Activated CD4-positive, CD25-positive, alpha-beta regulatory T cell treated with anti-CD3 and anti-CD28 coated beads, Interleukin-2, amount 50 U/mL, for 16 hours (primary cell): ENCODE data around the gene PARD3B.

Experiments
- DNase-seq: peaks from one replicate; pipeline ENCODE4 v3.0.0-alpha.2; 2020; ENCODE audit warnings: low read depth, low spot score

Gene PARD3B

DNA sequence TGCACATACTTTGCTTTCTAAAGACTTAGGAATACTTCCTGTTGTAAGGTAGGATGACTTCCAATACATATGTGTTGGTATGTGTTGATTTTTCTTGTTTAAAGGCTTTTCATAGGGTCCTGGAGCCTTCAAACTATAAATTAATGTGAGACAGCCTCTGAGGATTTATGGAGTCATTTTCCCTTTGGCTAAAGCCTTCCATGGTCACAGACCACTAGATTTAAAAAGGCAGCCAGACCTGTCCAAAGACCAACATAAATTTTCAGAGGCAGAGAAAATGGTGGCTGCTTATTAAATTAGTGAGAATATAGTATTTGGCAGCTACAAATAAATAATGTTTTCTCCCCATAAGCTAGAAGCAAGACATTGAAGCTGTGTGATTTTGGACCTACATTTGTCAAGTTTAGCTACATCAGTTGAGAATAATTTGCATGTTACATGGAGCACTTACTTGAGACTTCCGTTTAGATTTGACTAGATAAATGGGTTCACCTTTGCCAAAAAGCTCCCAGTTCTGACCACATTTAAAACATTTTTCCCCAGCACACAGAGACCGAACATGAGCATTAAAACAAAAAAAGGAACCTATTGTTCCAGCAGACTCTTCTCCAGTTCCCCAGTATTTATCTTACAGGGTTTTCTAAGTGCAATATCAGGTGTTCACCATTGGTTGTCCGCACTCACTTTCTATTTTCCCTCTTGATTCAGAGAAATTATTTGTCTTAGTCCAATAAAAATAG, 402.9 kb downstream of the PARD3B start:
- no peak for DNase-seq

DNA sequence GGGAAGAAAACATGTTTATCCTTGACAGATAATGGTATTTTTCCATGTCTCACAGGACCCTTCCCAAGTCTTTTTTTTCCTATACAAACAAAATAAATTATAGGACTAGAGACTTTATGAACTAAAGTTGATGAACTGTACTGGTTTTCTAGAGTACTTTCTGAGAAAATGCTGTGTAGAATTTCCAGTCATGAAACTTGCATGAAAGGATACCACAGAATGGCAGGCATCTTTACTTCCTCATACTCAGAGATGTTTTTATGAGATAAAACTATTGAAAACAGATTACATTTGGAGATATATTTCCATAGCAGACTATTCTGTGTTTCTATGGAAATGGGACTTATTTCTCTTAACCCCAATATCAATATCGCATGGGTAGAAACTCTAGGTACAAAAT, 403.5 kb downstream of the PARD3B start:
- no peak for DNase-seq

DNA sequence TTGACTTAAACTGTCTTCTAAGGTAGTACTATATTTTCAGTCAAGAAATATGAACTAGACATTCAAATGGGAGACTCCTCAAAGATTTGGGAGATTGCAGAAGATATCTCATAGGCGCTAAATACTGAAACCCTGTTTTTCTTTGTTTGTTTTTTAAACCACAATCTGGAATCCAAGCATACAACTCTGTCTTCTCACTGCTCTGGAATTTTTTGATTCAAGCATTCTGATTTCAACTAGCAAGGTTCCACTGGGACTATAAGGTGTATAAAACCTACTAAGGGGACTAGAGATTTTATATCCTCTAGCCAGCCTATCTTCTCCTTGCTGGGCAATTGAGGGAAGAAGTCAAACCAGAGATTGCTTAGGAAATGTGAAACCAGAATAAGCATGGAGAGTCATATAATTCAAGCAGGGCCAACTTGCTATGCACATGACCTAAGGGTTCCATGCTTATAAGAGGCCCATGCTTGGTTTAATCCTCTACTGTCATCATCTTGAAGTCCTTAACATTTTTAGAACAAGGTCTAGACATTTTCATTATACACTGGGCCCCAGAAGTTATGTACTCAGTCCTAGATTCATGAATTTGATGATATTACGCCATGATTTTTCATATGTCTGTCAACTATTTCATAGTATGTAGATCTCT, 405.5 kb downstream of the PARD3B start:
- DNase-seq = no peak

DNA sequence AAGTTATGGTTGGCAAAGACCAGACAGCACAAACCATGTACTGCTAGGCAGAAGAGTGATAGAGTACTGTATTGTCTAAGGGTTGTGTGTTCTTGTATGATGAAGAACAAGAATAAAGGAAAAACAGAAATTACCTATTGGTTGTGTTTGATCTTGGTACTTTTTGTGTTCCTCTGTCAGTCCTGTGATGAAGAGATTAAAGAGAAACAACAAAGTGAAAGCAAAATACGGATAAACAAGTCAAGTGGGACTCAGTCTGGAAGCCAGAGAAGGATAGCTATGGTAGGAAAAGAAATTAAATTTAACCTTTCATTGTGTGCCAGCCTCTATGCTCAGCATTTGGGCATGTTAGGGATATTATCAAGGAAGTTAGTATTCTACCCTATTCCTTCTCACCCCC, 413.1 kb downstream of the PARD3B start:
- no peak for DNase-seq

DNA sequence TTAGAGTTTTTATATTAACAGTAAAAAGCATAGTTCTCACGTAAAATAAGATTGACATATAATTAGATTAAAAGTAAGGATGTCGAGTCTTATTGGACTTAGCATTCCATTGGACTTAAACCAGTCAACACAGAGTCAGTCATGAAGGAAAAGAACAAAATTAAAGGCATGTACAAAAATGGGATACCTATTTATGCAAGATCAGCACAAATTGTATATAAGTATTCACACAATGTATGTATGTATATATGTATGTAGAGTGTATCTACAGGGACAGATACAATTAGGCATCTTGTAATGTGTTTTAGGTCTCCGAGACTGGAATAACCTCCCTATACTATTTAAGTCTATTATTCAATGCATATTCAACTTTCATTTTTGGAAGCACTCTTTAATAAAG, 419.1 kb downstream of the PARD3B start:
- DNase-seq = no peak

DNA sequence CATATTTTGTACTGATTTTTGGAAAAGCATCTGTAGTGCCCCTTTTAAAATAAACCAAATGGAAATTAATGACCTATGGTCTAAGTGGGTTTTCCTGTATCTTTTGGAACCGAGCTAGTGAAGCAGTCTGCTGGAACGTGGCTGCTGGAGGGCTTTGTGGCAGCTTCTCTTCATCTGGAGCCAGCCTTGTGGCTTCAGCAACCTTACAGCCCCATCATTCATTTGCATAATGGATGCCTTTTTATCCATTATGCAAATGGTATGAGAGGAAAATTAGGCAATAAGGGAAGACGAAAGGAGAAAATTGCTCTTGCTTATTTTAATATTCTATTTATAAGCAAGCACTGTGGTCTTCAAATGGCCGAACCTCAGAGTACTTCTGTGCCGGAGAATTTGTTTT, 421.0 kb downstream of the PARD3B start:
- DNase-seq = no peak

DNA sequence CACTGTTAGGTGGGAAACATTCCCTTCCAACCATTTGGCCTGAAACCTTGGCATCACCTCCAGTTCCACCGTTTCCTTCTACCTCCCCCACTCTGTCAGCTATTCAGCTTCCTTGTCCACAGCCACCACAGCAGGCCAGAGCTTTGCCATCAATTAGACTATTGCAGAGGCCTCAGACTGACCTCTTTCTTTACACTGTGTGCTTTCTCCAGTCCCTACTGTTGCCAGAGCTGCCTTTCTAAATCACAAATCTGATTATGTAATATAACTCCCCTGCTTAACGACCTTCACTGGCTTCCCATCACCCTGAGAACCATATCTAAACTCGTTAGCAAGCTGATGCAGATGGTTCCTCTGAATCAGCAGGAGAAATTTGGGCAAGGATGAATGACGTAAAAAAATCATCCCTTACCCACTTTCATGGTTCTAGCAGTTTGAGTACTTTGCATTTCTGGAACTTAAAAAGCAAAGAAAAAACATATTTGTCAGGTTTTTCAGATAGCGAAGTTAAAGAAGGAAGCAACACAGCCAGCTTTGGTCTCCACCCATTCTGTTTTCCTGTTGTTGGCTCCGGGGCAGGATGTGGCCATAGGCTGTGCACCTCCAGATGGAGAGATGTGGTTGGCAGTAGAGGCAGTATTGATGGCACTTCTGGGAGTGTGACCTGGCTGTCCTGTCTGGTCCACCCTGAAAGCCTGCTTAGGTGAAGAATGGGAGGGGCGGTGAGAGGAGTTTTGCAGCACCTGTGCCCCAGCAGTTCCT, 422.1 kb downstream of the PARD3B start:
- no peak for DNase-seq

DNA sequence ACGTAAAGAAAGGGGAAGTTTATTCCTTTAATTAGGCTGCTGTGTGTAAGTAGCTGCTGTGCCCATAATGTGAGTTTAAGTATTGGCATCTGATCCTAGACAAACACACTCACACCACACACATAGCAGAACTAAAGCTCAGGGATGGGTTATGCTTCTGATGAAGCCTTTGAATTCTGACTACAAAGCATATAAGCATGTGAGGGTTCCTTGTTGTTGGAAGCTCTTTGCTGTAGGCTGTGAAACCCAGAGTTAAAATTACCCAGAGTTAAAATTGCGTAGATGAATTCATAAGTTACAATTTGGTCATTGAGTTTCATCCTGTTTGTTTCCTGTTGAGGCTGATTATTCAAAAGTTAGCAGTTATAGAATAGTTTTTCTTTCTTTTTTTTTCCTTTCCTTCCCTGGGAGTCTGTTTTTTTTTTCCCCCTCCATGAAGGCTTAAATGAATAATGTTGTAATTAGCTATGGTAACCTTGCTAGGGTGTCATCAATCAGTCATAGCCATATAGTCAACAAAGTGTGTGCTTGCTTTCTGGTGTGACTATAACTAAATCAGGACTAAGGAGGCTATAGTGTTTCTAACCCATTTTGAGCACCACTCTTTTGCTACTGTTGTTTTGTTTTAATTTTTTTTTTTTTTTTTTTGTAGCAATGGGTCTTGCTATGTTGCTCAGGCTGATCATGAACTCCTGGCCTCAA, 426.1 kb downstream of the PARD3B start:
- no peak for DNase-seq

DNA sequence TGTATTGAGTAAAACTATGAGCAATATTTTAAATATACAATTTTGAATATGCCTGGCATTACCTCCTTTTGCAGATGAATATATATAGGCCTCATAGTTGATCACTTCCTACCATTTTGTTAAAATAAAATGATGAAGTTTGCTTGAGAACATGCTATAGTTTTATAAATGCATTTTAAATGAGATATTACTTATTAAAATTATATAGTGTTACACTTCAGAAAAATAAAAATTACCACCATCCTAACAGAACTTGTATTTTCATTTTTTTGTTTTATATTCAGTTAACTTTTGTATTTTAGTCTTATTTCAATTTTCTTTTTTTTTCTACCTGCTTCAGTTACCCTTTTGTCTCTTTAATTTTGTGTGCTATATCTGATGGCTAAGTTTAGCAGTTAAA, 426.9 kb downstream of the PARD3B start:
- no peak for DNase-seq

DNA sequence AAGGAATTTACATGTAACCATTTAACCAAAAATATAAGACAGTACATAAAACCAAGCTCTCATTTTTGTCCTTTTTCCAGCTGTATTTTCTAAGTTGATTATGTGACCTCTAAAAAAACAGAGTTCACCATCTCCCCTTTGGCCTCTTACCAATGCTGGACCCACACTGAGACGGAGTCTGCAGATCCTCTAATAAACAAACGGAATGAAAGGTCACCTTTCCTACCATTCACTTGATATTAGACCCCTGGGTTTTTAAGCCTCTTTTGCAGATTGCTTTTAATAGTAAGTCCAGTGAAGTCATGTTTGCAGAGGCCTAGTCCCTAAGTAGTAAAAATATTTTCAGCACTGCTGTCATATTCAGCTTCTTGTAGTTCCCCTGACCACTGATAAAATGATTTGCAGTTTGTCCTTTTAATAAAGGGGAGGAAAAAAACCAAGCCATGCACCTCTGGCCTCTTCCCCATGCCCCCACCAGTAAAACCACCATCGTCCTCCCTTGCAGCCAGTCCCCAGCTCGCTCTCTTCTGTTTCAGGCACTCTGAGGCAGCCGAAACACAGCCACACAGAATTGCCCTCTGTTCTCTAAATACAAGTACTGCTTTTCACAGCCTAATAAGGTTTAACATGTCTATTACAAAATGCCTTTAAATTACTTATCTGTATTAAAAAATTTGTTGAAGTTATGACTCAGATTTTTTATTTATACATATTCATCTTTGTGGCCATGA, 427.5 kb downstream of the PARD3B start:
- DNase-seq = no peak

DNA sequence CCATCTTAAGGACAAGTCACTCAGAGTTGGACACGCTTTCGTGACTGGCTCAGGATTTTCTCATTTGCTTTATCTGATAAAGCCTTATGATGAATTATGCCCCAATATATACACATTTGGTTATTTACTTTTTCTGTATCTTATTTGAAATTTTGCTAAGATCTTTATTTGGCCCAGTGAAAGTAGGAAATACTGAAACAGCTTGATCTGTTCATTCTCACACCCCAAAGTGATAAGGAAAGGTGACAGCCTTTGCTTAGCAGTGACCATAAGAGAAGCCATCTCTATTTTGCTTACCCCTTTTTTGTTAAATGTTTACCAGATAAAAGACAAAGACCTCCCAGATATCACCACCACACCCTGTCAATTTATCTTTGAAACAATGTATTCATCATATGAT, 428.3 kb downstream of the PARD3B start:
- DNase-seq = no peak

DNA sequence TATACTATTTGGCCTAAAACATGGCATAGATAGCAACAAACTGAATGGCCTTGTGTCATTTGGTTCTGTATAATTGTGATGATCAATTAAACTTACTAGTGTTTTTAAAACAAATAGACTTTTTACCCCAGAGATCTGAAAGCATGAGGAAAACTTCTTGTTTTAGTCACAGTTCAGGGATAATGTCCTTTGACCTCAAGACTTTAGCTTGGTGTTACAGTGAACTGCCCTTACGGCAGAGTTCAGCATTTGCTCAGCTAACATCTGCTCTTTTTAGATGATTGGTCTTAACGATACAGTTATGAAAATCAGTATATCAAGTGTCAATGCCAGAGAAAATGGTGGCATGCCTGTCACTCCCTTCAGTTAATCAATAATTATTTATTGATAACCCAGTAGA, 429.2 kb downstream of the PARD3B start:
- no peak for DNase-seq

DNA sequence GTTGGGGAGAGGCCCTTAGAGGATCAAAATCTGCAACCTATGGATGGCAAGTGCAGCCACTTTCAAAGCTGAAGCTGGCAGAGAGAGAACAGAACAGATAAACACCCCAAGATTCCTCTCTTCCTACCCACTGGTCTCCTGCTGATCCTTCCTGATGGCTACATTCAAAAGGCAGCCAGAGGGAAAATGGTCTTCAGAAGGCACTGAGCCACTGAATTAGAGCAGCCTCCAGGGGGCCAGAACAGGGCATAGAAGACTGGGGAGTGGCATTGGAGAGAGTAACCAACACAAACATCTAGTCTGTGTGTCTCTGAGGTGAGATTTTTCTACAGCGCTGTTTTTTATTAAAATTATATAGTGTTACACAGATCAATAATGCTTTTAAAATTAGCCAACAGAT, 432.6 kb downstream of the PARD3B start:
- no peak for DNase-seq

DNA sequence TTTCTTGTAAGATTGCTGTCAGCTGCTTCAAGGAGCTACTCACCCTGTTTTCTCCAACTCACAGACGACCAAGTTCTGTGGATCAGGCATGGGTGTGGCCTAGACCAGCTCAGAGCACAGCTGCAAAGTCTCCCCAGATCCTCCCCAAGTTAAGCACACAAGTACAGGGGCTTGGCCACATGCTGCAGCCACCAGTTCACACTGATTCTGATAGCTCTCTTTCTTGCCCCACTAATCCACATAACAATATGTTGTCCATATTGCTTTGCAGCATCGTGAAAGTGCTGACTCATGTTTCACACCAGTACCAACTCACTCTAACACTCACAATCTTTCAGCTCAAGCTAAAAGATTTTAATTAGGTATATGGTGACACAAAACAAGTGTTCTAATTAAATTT, 437.0 kb downstream of the PARD3B start:
- no peak for DNase-seq

DNA sequence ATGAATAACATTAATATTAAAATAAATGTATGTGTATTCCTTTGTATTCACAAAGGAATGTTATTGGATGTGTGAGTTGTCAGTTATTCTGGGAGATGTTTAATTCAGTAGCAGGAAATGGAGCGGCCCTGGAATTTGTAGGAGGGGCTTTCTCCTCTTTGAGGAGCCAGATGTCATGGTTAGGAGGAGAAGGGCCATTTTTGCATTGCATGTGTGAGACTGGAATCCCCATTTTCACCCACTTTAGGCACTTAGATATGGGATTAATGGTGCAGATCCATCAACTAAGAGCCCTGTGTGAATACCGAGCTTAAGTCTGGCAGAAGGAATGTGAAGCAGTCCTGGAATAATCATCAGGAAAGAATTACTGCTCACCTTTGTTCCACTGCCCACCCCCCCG, 439.2 kb downstream of the PARD3B start:
- no peak for DNase-seq

DNA sequence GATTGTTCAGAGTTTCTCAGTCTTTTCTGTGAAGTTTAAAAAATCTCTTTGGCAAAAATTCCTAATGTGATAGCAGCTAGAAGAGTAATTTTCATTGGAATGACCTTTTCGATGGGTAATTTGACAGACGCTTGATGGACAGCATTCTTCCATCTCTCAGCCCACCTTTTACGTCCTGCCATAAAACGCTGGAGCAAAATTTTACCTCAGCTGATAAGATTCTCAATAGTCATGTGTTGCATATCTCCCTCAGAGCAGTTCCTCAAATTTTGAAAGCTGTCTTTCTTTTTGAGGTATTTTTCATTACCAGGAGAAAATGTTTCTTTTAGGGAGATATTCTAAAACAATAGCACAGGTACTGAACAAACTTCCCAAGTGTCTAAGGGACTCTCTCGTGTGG, 441.4 kb downstream of the PARD3B start:
- no peak for DNase-seq

DNA sequence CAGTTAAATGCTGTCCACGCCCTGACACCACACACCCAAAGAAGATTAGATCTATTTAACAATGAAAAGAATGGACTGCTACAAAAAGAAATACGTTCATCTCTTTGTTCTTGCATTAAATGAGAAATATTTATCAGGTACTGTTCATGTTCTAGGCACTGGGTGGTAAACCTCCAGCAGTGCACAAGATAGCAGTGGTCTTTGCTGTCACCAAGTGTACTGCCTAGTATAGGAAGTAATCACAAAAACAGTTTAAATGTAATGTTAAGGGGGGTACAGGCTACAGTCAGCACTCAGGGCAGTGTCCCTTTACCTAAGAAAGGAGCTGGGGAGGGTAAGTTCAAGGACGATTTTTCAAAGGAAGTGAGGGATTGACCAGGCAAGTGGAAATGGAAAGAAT, 443.6 kb downstream of the PARD3B start:
- no peak for DNase-seq

DNA sequence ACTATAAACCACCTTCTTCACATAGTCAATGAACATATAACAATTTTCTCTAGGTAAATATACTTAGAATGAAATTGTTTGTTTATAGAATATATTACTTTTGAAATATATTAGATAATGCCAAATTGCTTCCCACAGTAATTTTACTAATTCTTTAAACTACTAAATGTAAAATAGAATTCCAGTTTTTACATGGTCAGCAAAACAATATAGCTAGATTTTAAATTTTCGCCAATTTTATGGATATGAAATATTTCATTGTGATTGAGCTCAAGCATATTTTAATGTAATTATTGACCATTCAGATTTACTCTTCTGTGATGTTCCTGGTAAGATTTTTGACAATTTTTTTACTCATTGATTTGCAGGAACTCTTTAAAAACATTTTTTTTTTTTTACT, 444.6 kb downstream of the PARD3B start:
- no peak for DNase-seq

DNA sequence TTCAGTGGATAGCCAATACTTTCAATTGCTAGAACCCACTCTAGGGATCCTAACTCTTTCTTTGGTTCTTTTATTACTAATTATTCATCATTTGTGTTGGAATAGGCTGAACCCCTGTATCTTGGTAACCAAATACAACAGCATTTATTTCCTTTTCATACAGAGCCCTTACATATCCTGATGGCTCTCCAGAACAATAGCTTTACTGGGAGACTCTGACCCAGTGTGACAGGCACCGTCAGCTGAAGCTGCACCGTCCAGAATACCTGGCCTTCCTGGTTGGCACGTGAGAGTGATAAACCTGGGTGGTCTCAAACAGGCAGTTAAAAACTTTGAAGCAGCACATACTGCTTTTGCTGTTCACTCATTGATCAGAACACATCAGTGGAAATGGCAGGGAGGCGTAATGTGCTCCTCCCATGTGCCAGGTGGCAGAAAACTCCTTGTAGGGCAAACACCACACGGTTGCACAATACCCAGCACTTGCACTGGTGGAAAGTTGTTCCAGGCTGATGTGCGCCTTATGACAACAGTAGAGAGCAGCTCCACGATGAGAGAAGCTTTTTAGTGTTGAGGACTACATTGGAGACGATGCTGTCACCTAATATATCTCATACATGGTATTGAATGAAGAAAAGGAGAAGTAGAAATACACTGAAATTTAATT, 456.2 kb downstream of the PARD3B start:
- DNase-seq = no peak

DNA sequence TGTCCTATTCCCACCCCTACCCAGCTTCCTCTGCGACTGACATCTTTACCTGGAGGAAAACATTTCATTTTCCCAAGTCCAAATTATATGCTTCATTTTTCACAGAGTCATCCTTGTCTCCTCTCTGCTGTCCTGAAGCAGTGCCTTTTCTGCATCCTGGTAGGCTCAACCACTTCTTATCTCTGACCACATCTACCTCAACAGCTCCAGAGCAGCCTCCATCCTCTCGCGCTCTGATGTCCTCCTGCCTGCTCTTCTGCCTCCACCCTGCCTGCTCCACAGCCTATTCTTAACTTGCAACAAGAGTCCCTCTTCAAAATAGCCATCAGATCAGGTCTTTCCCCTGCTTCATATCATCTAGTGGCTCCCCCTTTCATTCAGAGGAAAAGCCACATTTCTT, 457.1 kb downstream of the PARD3B start:
- no peak for DNase-seq

DNA sequence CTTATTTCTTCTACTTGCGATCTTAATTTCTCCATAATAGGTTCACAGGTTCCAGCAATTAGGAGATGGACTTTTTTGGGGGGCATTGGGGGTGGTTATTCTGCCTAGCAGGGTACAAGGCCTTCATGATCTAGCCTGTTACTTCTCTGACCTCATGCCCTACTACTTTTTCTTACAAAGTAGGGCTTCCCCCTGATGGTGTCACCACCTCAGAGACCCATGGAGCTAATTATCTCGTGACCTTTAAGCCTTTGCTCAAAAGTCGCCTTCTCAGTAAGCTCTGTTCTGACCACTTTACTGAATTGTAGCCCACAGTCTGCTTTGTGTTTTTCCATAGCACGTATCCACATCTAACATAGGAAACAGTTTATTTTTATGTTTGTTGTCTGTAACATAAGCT, 458.0 kb downstream of the PARD3B start:
- no peak for DNase-seq
